Tibial nerve (tissue), 4 donors: ENCODE results near the gene GOLGA6L2. TPM values are rescaled to one million over a fixed set of nuclear protein-coding genes. Genes with fewer than 3 reads are reported as not detected.

Source experiments
- DNase-seq, 2 donors: peaks; one replicate each; pipeline ENCODE4 v3.0.0-alpha.2; 2019; ENCODE audit warnings: low spot score in 2 of 2
- H3K27ac ChIP-seq, 4 donors: fragments of 200-600 bp; sonication (generic) in 3 of 4; one replicate each; pipeline ENCODE4 v1.5.1; 2017 to 2019; ENCODE audit warnings: mild to moderate bottlenecking in 1 of 4
- H3K27me3 ChIP-seq, 2 donors: fragments of 200-600 bp; sonication (generic) in 1 of 2; one replicate each; pipeline versions ENCODE4 v1.5.1 to v1.6.0; 2017 to 2019
- H3K36me3 ChIP-seq, 3 donors: fragments of 200-600 bp; sonication (generic); one replicate each; pipeline ENCODE4 v1.5.1; 2018 to 2019
- H3K4me1 ChIP-seq, 4 donors: fragments of 200-600 bp; sonication (generic) in 3 of 4; one replicate each; pipeline ENCODE4 v1.5.1; 2017 to 2019
- H3K4me3 ChIP-seq, 4 donors: fragments of 200-600 bp; sonication (generic) in 3 of 4; one replicate each; pipeline ENCODE4 v1.5.1; 2017 to 2019; ENCODE audit warnings: mild to moderate bottlenecking in 1 of 4, moderate library complexity in 1 of 4
- H3K9me3 ChIP-seq, 4 donors: fragments of 200-600 bp; sonication (generic) in 3 of 4; one replicate each; pipeline ENCODE4 v1.5.1; 2017 to 2019
- CTCF ChIP-seq, 5 experiments: fragments of 200-600 bp in 3 of 5; fragments of 450-650 bp in 2 of 5; sonication (generic) in 3 of 5; IDR thresholded peaks; one replicate each; pipeline ENCODE4 v1.5.1; 2016 to 2019; ENCODE audit warnings: antibody characterized with exemption in 5 of 5, mild to moderate bottlenecking in 3 of 5, moderate library complexity in 2 of 5
- EP300 ChIP-seq, 2 donors: sonication (generic); formaldehyde crosslinking; IDR thresholded peaks; one replicate each; pipeline ENCODE4 v1.6.1; 2017; ENCODE audit warnings: antibody characterized with exemption in 2 of 2, mild to moderate bottlenecking in 1 of 2
- POLR2A ChIP-seq, 2 donors: fragments of 450-650 bp; IDR thresholded peaks; one replicate each; pipeline ENCODE4 v1.6.1; 2017; ENCODE audit warnings: antibody characterized with exemption in 2 of 2, mild to moderate bottlenecking in 2 of 2, moderate library complexity in 2 of 2
- WGBS, 2 donors: methylation state at CpG; one replicate each; pipeline ENCODE4 v1.1.5; 2018; 5-methylcytosine and 5-hydroxymethylcytosine counted together
- total RNA-seq, 4 donors: library from RNA; depleted of rRNA; stranded (reverse); fragments of >200 nt; gene quantifications; one replicate each; pipeline ENCODE4 v1.1.0, GENCODE V29; 2016

GOLGA6L2 gene
- total RNA-seq, 4 donors from 2014 or later, result not detected

- Histone ChIP-seq H3K27me3 (no peaks in the 10 kb centered on the region), H3K27ac (no peak overlapping the region), H3K4me1 (no peaks in the 10 kb centered on the region), H3K9me3 (no peaks in the 10 kb centered on the region), H3K36me3 (no peaks in the 10 kb centered on the region), H3K4me3 (no peak overlapping the region)
- DNase-seq, result no peak
- TF ChIP-seq CTCF (IDR thresholded peaks at IDR 0.05), result no peak
- TF ChIP-seq EP300 (IDR thresholded peaks at IDR 0.05), result no peak
- TF ChIP-seq POLR2A (IDR thresholded peaks at IDR 0.05), result no peak
- WGBS, 2 donors, result 86 to 87% methylated on average over 1 of the region's 1 CpG
Observed at GRCh38 chr15:23482228-23482627, 35.2 kb upstream of the GOLGA6L2 start.

DNA sequence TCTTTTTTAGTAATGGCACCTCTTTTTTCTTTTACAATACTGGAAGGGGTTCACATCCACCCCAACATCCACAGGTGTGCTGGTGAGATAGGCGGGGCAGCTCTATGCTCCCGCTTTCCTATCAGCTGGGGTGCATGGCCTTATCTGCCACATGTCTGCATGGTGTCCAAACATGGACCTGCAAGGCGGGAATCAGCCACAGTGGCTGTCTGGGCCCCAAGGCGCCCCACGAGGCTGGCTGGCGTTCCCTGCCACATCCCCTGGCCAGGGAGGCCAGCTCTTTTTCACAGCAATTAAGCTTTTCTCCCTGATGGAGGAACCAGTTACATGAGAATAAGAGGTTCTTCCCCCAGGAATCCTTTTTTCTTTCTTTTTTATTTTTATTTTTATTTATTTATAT lies 30.9 kb upstream of the GOLGA6L2 start:
- Histone ChIP-seq H3K9me3 (no peaks in the 10 kb centered on the region), H3K27ac (no peak overlapping the region), H3K36me3 (no peaks in the 10 kb centered on the region), H3K27me3 (no peaks in the 10 kb centered on the region), H3K4me3 (no peak overlapping the region), H3K4me1 (no peaks in the 10 kb centered on the region)
- no peak for DNase-seq
- TF ChIP-seq POLR2A (IDR thresholded peaks at IDR 0.05) (no peak), EP300 (IDR thresholded peaks at IDR 0.05) (no peak), CTCF (IDR thresholded peaks at IDR 0.05) (no peak)
- 74 to 92% methylated on average over 6 of the region's 6 CpGs for WGBS, 2 donors

- no peaks in the 10 kb centered on the region for H3K9me3 ChIP-seq
- no peaks in the 10 kb centered on the region for H3K36me3 ChIP-seq
- no peak for DNase-seq
- H3K4me3 ChIP-seq, result no peak overlapping the region
- no peaks in the 10 kb centered on the region for H3K27me3 ChIP-seq
- no peak for TF ChIP-seq CTCF (IDR thresholded peaks at IDR 0.05)
- H3K4me1 ChIP-seq, result no peaks in the 10 kb centered on the region
- 47 to 56% methylated on average over 3 of the region's 3 CpGs for WGBS, 2 donors
- no peak overlapping the region for H3K27ac ChIP-seq
Observed at GRCh38 chr15:23472678-23473077, 25.6 kb upstream of the GOLGA6L2 start.

GRCh38 chr15:23472033-23472432 lies 25.0 kb upstream of the GOLGA6L2 start:
- Histone ChIP-seq H3K27ac (no peak overlapping the region), H3K36me3 (no peaks in the 10 kb centered on the region), H3K4me1 (no peaks in the 10 kb centered on the region), H3K27me3 (no peaks in the 10 kb centered on the region), H3K4me3 (no peak overlapping the region), H3K9me3 (no peaks in the 10 kb centered on the region)
- no peak for DNase-seq
- 53 to 54% methylated on average over 1 of the region's 1 CpG for WGBS, 2 donors
- no peak for TF ChIP-seq POLR2A (IDR thresholded peaks at IDR 0.05)
- TF ChIP-seq CTCF (IDR thresholded peaks at IDR 0.05), result no peak
- no peak for TF ChIP-seq EP300 (IDR thresholded peaks at IDR 0.05)

GRCh38 chr15:23467110-23467600 lies 20.1 kb upstream of the GOLGA6L2 start:
- WGBS, 2 donors, result 81 to 83% methylated on average over 3 of the region's 3 CpGs
- no peak for TF ChIP-seq POLR2A (IDR thresholded peaks at IDR 0.05)
- peak in 3 of 5 experiments; percentile 12 to 34 (median 32) for TF ChIP-seq CTCF (IDR thresholded peaks at IDR 0.05)
- TF ChIP-seq EP300 (IDR thresholded peaks at IDR 0.05), result no peak

More at GRCh38 chr15:23467110-23467600, 20.1 kb upstream of the GOLGA6L2 start:
- no peak for DNase-seq
- no peak overlapping the region for H3K4me3 ChIP-seq
- H3K4me1 ChIP-seq, result no peaks in the 10 kb centered on the region
- H3K9me3 ChIP-seq, result no peaks in the 10 kb centered on the region
- H3K27ac ChIP-seq, result no peak overlapping the region
- H3K36me3 ChIP-seq, result no peaks in the 10 kb centered on the region
- no peaks in the 10 kb centered on the region for H3K27me3 ChIP-seq
